GM12878 (cell line): ENCODE measurements around the gene PHLDB1. TPM values are rescaled to one million over a fixed set of nuclear protein-coding genes. Genes with fewer than 3 reads are reported as not detected.

Source experiments
- ATAC-seq: fragments of 200-7000 bp; cut with Tn5 transposase; 3 replicates; pipeline ENCODE4 v1.9.1; 2020; ENCODE audit warnings: mild to moderate bottlenecking, moderate library complexity
- BruUV-seq: library from RNA; stranded (reverse); fragments of 400-500 nt; replicated peaks from 2 replicates; lab custom pipeline; 2021; lab: Mats Ljungman, UMichigan
- CTCF ChIA-PET: fragments of 300-600 bp; sonication (Branson Sonifier 250); formaldehyde crosslinking; extraction: SDS; loops from one replicate; lab custom pipeline; 2021; ENCODE audit warnings: inconsistent platforms; lab: Yijun Ruan, JAX
- POLR2A ChIA-PET: fragments of 350-600 bp; formaldehyde crosslinking; extraction: SDS; loops from one replicate; lab custom pipeline; 2021; ENCODE audit warnings: inconsistent platforms; lab: Charles Lee
- RAD21 ChIA-PET: fragments of 300-600 bp; sonication (Branson Sonifier 250); formaldehyde crosslinking; loops from one replicate; lab custom pipeline; 2023; ENCODE audit warnings: antibody characterized with exemption; ENCODE audit not compliant: unreplicated experiment; lab: Charles Lee
- SMC1A ChIA-PET: fragments of 300-600 bp; sonication (Branson Sonifier 250); formaldehyde crosslinking; loops from one replicate; lab custom pipeline; 2023; ENCODE audit not compliant: unreplicated experiment, uncharacterized antibody; lab: Charles Lee
- DNase-seq: peaks from one replicate; pipeline ENCODE4 v3.0.0-alpha.2; 2011; ENCODE audit warnings: low read depth, low spot score
- FAIRE-seq: peaks from 3 replicates; lab custom pipeline; 2011; peaks lifted over from hg19 to GRCh38; lab: Jason Lieb, UNC
- H2AFZ ChIP-seq: 2 replicates; pipeline ENCODE4 v1.6.0; 2011; ENCODE audit warnings: low read depth, low read length, control low read depth; ENCODE audit not compliant: control insufficient read depth
- H3K27ac ChIP-seq: 2 replicates; pipeline ENCODE4 v1.5.1; 2011; ENCODE audit warnings: control low read depth; ENCODE audit not compliant: control insufficient read depth, insufficient read depth
- H3K27me3 ChIP-seq, 2 experiments: replicated peaks in 1 of 2; 2 replicates each; pipeline versions ENCODE4 v1.6.0 to v1.6.1; 2011; ENCODE audit warnings: low read length in 1 of 2; ENCODE audit not compliant: control insufficient read depth in 2 of 2, insufficient read depth in 2 of 2
- H3K36me3 ChIP-seq, 2 experiments: 2 replicates each; pipeline ENCODE4 v1.5.1; 2011; ENCODE audit warnings: low read length in 1 of 2; ENCODE audit not compliant: control insufficient read depth in 2 of 2, insufficient read depth in 2 of 2
- H3K4me1 ChIP-seq: 2 replicates; pipeline ENCODE4 v1.6.1; 2011; ENCODE audit warnings: mild to moderate bottlenecking, low read length, moderate library complexity, mixed read lengths; ENCODE audit not compliant: control insufficient read depth, insufficient read depth
- H3K4me2 ChIP-seq: 2 replicates; pipeline ENCODE4 v1.6.0; 2011; ENCODE audit warnings: control low read depth; ENCODE audit not compliant: control insufficient read depth, insufficient read depth
- H3K4me3 ChIP-seq: fragments of 200-600 bp; sonication (generic); 2 replicates; pipeline ENCODE4 v1.5.1; 2016
- H3K79me2 ChIP-seq: 2 replicates; pipeline ENCODE4 v1.6.0; 2011; ENCODE audit warnings: low read length; ENCODE audit not compliant: control insufficient read depth, insufficient read depth
- H3K9ac ChIP-seq: 2 replicates; pipeline ENCODE4 v1.8.0; 2011; ENCODE audit warnings: low read length, control low read depth, mixed read lengths; ENCODE audit not compliant: control insufficient read depth, insufficient read depth
- H3K9me3 ChIP-seq: replicated peaks from 3 replicates; pipeline ENCODE4 v1.5.1; 2011; ENCODE audit warnings: mild to moderate bottlenecking, low read length; ENCODE audit not compliant: control insufficient read depth, insufficient read depth
- H4K20me1 ChIP-seq: 2 replicates; pipeline ENCODE4 v1.6.0; 2011; ENCODE audit not compliant: control insufficient read depth, insufficient read depth
- CBX5 ChIP-seq: sonication (generic); IDR thresholded peaks from 2 replicates; pipeline ENCODE4 v1.6.1; 2016; ENCODE audit warnings: low read depth, moderate library complexity, mild to moderate bottlenecking, inconsistent platforms
- CHD1 ChIP-seq: IDR thresholded peaks from 2 replicates; pipeline ENCODE4 v1.6.1; 2012; ENCODE audit warnings: low read depth, low read length, improper control_type of control experiment
- EED ChIP-seq: sonication (generic); IDR thresholded peaks from 2 replicates; pipeline ENCODE4 v1.6.1; 2016; ENCODE audit warnings: antibody characterized with exemption, low read depth
- ESRRA ChIP-seq: IDR thresholded peaks from 2 replicates; pipeline ENCODE4 v1.6.1; 2012; ENCODE audit warnings: mild to moderate bottlenecking, low read length, improper control_type of control experiment
- MTA3 ChIP-seq: IDR thresholded peaks from 2 replicates; pipeline ENCODE4 v1.6.1; 2012; ENCODE audit warnings: low read length, inconsistent platforms, borderline replicate concordance
- NFIC ChIP-seq: IDR thresholded peaks from 2 replicates; pipeline ENCODE4 v1.6.1; 2012; ENCODE audit warnings: low read depth, mild to moderate bottlenecking, inconsistent platforms, low read length, moderate library complexity
- NR2C2 ChIP-seq: IDR thresholded peaks from 2 replicates; pipeline ENCODE4 v1.6.1; 2011; ENCODE audit warnings: borderline replicate concordance, low read depth; ENCODE audit not compliant: control insufficient read depth, insufficient read length
- NR2F1 ChIP-seq: fragments of 450-650 bp; conservative IDR thresholded peaks from 2 replicates; pipeline ENCODE4 v1.6.1; 2017; ENCODE audit warnings: mild to moderate bottlenecking
- POLR2AphosphoS5 ChIP-seq: IDR thresholded peaks from 2 replicates; pipeline ENCODE4 v1.6.1; 2011; ENCODE audit warnings: mild to moderate bottlenecking, low read length, inconsistent platforms
- RELA ChIP-seq: fragments of 450-650 bp; IDR thresholded peaks from 2 replicates; pipeline ENCODE4 v1.8.0; 2014; ENCODE audit warnings: borderline replicate concordance; ENCODE audit not compliant: partially characterized antibody
- RFX5 ChIP-seq: IDR thresholded peaks from 2 replicates; pipeline ENCODE4 v1.6.1; 2011; ENCODE audit warnings: low read depth, low read length, improper control_type of control experiment
- ZBTB4 ChIP-seq: fragments of 450-650 bp; formaldehyde crosslinking; IDR thresholded peaks from 2 replicates; pipeline ENCODE4 v1.4.0; 2022; ENCODE audit warnings: mild to moderate bottlenecking, moderate library complexity
- ZSCAN29 ChIP-seq: fragments of 450-650 bp; IDR thresholded peaks from 2 replicates; pipeline ENCODE4 v1.6.1; 2017; ENCODE audit warnings: mild to moderate bottlenecking, moderate library complexity
- WGBS: methylation state at CpG from one replicate; pipeline ENCODE4 v1.1.6; 2016; ENCODE audit warnings: low lambda C conversion rate; ENCODE audit not compliant: insufficient replicate concordance, insufficient coverage; ENCODE audit errors: missing lambda C conversion rate; 5-methylcytosine and 5-hydroxymethylcytosine counted together
- in situ Hi-C: fragments of 300-500 bp; cut with MboI; formaldehyde crosslinking; loops from 9 replicates; pipeline ENCODE4 v1.14.3; 2018; ENCODE audit warnings: mixed read lengths
- intact Hi-C: fragments of 100-400 bp; cut with micrococcal nuclease; formaldehyde crosslinking; loops from one replicate; pipeline ENCODE4 v1.14.2; 2022; ENCODE audit not compliant: unreplicated experiment
- polyA plus RNA-seq, 11 experiments: library from polyadenylated mRNA; depleted of rRNA in 4 of 11; unstranded in 6 of 11; stranded (reverse) in 5 of 11; fragments of >200 nt; fragmentation: Nextera tagmentation in 4 of 11; fragmentation: Illumina TruSeq in 1 of 11; extraction: Ambion mirVana in 4 of 11; extraction: Trizol in 1 of 11; gene quantifications; 1 replicate in 1 of 11; 2 replicates in 10 of 11; pipeline versions ENCODE4 v1.2.1 to v1.2.3, GENCODE V29; 2011 to 2016; ENCODE audit warnings: inconsistent platforms in 2 of 11, missing spikeins in 2 of 11, low read depth in 1 of 11
- total RNA-seq, 4 experiments: library from RNA; depleted of rRNA in 3 of 4; stranded (reverse); fragments of >200 nt in 3 of 4; fragmentation: Illumina TruSeq in 1 of 4; extraction: Trizol in 1 of 4; gene quantifications; 2 replicates each; pipeline versions ENCODE4 v1.2.1 to v1.2.3, GENCODE V29; 2013 to 2021
- TF ChIP-seq, protein P1 (sequence below): fragments of 450-650 bp; IDR thresholded peaks from 2 replicates; pipeline ENCODE4 v1.6.1; 2016; ENCODE audit warnings: mild to moderate bottlenecking, moderate library complexity, borderline replicate concordance

PHLDB1 gene
- total and polyA plus RNA-seq, 10 of the 15 experiments (the other 5 are each of a cell fraction or from before 2014, with no cell fraction given), result 0.03 to 0.26 (median 0.18) TPM; not detected in 4

DNA sequence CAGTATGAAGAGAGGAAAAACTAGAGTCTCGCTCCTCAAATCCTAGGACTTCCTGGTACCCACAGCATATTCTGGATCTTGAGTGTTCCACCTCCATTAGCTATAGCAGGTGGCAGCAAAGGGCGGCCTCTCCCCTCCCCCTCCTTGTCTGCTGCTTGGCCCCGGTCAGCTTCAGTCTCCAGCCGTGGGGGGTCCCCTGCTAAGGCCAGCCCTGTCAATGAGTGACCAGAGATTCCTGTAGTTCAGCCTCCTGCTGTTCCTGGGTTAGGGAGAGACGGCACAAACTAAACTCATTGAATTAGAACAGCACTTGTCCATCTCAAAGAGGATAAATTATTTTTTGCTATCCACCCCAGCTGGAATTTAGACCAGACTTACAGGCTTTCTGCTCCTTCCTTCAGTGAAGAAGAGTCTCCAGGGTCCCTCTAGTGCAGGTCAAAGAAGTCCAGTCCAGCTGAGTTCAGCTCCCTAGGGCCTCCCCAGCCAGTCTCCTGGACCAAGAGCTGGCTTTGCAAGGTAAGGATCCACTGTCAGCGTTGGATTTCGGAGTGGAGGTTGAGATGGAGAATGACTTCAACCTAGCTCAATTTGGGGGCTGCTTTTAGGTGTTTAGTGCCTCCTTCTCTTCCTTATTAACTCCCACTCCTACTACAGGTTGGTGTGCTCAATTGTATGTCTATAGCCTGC, 1.1 kb upstream of the PHLDB1 start:
- H4K20me1 ChIP-seq, result peaks cover 3% of the 10 kb centered on the region; the same call in 1 of the 2 replicates
- H3K79me2 ChIP-seq, result no peaks in the 10 kb centered on the region
- H2AFZ ChIP-seq, result no peak overlapping the region
- DNase-seq (no peak), ATAC-seq (no peak), FAIRE-seq (no peak)
- POLR2A ChIA-PET, result no interaction called here
- no TSS peak for BruUV-seq
- intact Hi-C loops (no loop called here), in situ Hi-C loops (no loop called here)
- H3K4me2 ChIP-seq, result no peak overlapping the region
- H3K36me3 ChIP-seq, result peaks cover 6 to 13% of the 10 kb centered on the region in 2 experiments; a peak in 3 of 4 replicates
- CTCF ChIA-PET, result interaction anchor here (0.6 to 3.2 kb wide), 4 partner anchors 11 to 562 kb away, joined by 3 to 10 read pairs (median 4); no protein-coding TSS in a partner anchor
- H3K27me3 ChIP-seq, result peaks cover 18 to 31% of the 10 kb centered on the region in 2 experiments; a peak in 3 of 4 replicates
- SMC1A ChIA-PET, result interaction anchor here (1.0 to 1.6 kb wide), 2 partner anchors 11 to 14 kb away, joined by 3 to 5 read pairs; no protein-coding TSS in a partner anchor
- H3K4me1 ChIP-seq, result peaks cover 8% of the 10 kb centered on the region
- no peaks in the 10 kb centered on the region for H3K9me3 ChIP-seq
- WGBS, result 61% methylated on average over 7 of the region's 7 CpGs
- no peak overlapping the region for H3K4me3 ChIP-seq
- no peak for TF ChIP-seq ZBTB4
- TF ChIP-seq RELA, result no peak
- TF ChIP-seq MTA3, result no peak
- TF ChIP-seq CHD1, result no peak
- TF ChIP-seq RFX5, result no peak
- no peak for TF ChIP-seq EED
- TF ChIP-seq NR2F1, result no peak
- TF ChIP-seq, protein P1, sequence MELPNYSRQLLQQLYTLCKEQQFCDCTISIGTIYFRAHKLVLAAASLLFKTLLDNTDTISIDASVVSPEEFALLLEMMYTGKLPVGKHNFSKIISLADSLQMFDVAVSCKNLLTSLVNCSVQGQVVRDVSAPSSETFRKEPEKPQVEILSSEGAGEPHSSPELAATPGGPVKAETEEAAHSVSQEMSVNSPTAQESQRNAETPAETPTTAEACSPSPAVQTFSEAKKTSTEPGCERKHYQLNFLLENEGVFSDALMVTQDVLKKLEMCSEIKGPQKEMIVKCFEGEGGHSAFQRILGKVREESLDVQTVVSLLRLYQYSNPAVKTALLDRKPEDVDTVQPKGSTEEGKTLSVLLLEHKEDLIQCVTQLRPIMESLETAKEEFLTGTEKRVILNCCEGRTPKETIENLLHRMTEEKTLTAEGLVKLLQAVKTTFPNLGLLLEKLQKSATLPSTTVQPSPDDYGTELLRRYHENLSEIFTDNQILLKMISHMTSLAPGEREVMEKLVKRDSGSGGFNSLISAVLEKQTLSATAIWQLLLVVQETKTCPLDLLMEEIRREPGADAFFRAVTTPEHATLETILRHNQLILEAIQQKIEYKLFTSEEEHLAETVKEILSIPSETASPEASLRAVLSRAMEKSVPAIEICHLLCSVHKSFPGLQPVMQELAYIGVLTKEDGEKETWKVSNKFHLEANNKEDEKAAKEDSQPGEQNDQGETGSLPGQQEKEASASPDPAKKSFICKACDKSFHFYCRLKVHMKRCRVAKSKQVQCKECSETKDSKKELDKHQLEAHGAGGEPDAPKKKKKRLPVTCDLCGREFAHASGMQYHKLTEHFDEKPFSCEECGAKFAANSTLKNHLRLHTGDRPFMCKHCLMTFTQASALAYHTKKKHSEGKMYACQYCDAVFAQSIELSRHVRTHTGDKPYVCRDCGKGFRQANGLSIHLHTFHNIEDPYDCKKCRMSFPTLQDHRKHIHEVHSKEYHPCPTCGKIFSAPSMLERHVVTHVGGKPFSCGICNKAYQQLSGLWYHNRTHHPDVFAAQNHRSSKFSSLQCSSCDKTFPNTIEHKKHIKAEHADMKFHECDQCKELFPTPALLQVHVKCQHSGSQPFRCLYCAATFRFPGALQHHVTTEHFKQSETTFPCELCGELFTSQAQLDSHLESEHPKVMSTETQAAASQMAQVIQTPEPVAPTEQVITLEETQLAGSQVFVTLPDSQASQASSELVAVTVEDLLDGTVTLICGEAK, result no peak
- TF ChIP-seq NR2C2, result no peak
- no peak for TF ChIP-seq CBX5
- TF ChIP-seq ZSCAN29, result no peak
- no peak for TF ChIP-seq ESRRA
- no peak for TF ChIP-seq POLR2AphosphoS5
- TF ChIP-seq NFIC, result no peak
- RAD21 ChIA-PET, result no interaction called here
- no peak overlapping the region for H3K9ac ChIP-seq
- H3K27ac ChIP-seq, result no peak overlapping the region
